Measurements from ENCODE around the gene RASL10B.

- TF ChIP-seq CTCF (IDR thresholded peaks at IDR 0.05; ENCODE audit: low read depth, low read length, poor library complexity, severe bottlenecking) (no peak), EZH2phosphoT487 (IDR thresholded peaks at IDR 0.05; ENCODE audit: borderline replicate concordance, low read length) (no peak)
Measured at GRCh38 chr17:35705705-35706104, 25.7 kb upstream of the RASL10B start.

Measured in DOHH2 (cell line).